Skin epidermis (tissue), 12 donors: Measurements from ENCODE around the gene LSM5.
A peak's percentile ranks its signal among the peaks of the same experiment; 100 is the strongest.

Experiments
- H3K27ac ChIP-seq, 21 experiments: fragments of 200-600 bp; sonication (generic) in 11 of 21; one replicate each; pipeline ENCODE4 v1.5.0; 2020; ENCODE audit warnings: mild to moderate bottlenecking in 3 of 21, inconsistent platforms in 2 of 21, moderate library complexity in 2 of 21
- H3K4me3 ChIP-seq, 7 experiments: fragments of 200-600 bp; sonication (generic) in 2 of 7; one replicate each; pipeline ENCODE4 v1.5.0; 2020; ENCODE audit warnings: inconsistent platforms in 2 of 7, mild to moderate bottlenecking in 2 of 7, moderate library complexity in 1 of 7

LSM5 gene

GRCh38 chr7:32490127-32490796, at the start of gene LSM5:
TSS of gene LSM5 (minus strand) at chr7:32490380. CDS start at chr7:32490365, 15 bp downstream.
- Histone ChIP-seq H3K4me3 (peak within 1 kb of the TSS; percentile 47 to 83 (median 67)), H3K27ac (peak within 1 kb of the TSS; percentile 26 to 92 (median 84))

DNA sequence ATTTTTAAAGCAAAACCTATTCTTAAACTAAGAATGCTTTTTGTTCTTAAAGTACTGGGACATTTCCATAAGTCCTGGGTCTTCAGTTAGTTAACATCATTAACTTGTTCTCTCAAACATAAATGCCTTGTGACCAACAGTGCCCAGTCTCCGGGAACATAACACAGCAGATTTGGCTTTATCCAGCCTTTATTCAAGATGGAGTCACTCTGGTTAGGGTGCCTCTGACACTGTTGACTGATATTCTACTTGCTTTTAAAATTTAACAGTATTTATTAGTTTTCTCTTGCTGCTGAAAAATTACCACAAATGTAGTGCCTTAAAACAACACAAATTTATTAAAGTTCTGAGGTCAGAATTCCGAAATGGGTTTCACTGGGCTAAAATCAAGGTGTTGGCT, 49.2 kb upstream of the LSM5 start:
- Histone ChIP-seq H3K27ac (no peak overlapping the region), H3K4me3 (no peak overlapping the region)

- Histone ChIP-seq H3K27ac (no peak overlapping the region), H3K4me3 (no peak overlapping the region)
Observed at GRCh38 chr7:32537760-32538159, 47.6 kb upstream of the LSM5 start.

DNA sequence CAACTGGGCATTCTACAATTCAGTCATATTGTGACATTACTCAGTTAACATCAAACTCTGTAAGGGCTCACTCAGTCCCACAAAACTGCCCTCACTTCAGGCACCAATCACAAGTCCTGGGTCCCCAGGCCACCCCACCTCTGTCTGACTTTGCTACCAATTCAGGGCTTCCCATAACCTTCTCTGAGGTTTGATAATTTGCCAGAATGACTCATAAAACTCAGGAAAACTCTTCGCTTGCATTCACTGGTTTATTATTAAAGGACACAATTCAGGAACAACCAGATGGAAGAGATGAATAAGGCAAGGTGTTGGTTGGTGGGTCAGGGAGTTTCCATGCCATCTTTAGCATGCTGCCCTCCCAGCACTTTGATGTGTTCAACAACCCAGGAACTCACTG, 46.4 kb upstream of the LSM5 start:
- no peak overlapping the region for H3K27ac ChIP-seq
- no peak overlapping the region for H3K4me3 ChIP-seq

GRCh38 chr7:32536016-32536415, 45.8 kb upstream of the LSM5 start:
- Histone ChIP-seq H3K4me3 (no peak overlapping the region), H3K27ac (no peak overlapping the region)

DNA sequence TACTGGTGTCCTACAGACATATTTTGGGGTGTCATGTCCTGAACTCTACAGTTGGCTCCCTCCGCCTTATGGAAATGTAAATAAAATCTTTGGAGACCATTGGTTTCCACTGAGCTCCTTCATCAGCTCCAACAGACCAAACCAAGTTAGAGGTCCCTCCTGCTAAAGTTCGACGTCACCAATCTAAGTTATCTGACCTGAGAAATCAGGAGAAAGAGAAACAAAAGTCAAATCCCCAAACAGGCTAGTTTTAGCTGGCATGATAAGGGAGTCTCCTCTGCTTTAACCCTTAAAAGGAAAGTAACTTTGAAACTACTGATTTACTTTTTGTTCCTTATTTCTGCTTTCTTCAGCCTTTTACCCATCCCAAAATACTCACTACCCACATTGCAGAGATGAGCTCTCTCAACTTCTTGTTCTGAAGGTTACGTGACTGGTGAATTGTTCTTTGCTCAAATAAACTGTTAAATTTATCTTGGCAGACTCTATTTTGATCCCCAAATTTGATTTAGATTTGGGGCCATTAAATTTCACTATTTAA, 45.1 kb upstream of the LSM5 start:
- H3K4me3 ChIP-seq = no peak overlapping the region
- no peak overlapping the region for H3K27ac ChIP-seq

- Histone ChIP-seq H3K27ac (no peak overlapping the region), H3K4me3 (no peak overlapping the region)
Observed at GRCh38 chr7:32533276-32534029, 43.3 kb upstream of the LSM5 start.

- no peak overlapping the region for H3K27ac ChIP-seq
Observed at GRCh38 chr7:32532716-32533115, 42.5 kb upstream of the LSM5 start.

GRCh38 chr7:32532086-32532485, 41.9 kb upstream of the LSM5 start:
- H3K27ac ChIP-seq = no peak overlapping the region
- H3K4me3 ChIP-seq = no peak overlapping the region

More at GRCh38 chr7:32532716-32533115, 42.5 kb upstream of the LSM5 start:
- no peak overlapping the region for H3K4me3 ChIP-seq

GRCh38 chr7:32531402-32531801, 41.2 kb upstream of the LSM5 start:
- Histone ChIP-seq H3K27ac (no peak overlapping the region), H3K4me3 (no peak overlapping the region)

GRCh38 chr7:32525839-32526238, 35.7 kb upstream of the LSM5 start:
- no peak overlapping the region for H3K27ac ChIP-seq
- no peak overlapping the region for H3K4me3 ChIP-seq

- H3K27ac ChIP-seq = no peak overlapping the region
- no peak overlapping the region for H3K4me3 ChIP-seq
Observed at GRCh38 chr7:32524631-32525030, 34.5 kb upstream of the LSM5 start.

DNA sequence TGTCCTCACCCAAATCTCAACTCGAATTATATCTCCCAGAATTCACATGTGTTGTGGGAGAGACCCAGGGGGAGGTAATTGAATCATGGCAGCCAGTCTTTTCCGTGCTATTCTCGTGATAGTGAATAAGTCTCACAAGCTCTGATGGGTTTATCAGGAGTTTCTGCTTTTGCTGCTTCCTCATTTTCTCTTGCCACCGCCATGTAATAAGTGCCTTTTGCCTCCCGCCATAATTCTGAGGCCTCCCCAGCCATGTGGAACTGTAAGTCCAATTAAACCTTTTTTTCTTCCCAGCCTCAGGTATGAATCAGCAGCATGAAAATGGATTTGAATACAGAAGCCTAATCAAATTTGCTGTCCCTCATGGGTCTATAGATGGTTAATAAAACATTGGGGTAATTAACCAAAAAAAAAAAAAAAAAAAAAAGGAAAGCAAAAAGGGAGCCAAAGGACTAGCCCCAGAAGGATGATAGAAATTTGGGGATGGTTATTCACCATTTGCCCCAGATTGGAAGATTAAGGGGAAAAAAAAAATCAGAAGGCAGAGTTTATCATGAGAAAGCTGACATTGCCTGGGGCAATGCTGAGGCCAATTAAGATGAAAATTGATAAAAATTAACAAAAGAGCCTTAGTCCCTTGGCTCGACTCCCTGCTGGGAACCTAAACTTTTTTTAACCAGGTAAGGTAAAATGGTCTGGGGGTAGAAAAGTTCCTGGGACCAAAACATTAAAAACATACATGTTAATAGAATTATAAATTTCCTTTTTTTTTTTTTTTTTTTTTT, 32.8 kb upstream of the LSM5 start:
- Histone ChIP-seq H3K4me3 (no peak overlapping the region), H3K27ac (no peak overlapping the region)

DNA sequence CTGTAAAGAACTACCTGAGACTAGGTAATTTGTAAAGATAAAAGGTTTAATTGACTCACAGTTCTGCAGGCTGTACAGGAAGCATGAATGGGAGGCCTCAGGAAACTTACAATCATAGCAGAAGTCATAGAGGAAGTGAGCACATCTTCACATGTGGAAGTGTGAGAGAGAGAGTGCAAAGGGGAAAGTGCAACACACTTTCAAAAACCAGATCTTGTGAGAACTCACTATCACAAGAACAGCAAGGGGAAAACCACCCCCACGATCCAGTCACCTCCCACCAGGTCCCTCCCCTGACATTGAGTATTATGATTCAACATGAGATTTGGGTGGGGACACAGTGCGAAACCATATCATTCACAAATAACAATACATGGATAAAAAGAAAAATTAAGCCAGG, 29.6 kb upstream of the LSM5 start:
- H3K4me3 ChIP-seq = no peak overlapping the region
- no peak overlapping the region for H3K27ac ChIP-seq

DNA sequence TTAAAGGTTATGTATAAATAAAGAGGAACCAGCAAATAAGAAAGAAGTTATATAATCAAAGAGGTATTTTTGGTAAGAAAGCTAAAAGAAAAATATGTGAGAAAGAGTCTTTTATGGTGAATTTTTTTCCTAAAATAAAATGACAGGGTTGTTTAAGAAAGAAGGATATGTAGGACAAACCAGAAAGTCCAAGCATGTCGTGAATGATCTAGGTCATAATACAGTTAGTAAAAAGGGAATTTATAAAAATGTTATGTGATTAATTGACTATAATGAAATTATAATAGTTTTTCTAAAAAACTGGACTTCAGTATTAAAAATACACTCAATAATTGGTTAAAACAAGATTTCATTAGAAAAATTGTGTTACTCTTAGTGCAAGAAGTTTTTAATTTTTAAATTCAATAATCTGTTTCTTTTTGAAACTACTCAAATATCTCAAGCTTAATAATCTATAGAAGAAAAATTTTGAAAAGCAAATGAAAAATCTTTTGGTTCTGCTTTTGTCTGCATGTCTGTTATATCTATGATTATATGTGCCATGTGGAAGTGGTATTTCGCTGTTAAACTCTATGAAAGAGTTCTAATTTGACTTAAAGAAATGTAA, 28.5 kb upstream of the LSM5 start:
- Histone ChIP-seq H3K4me3 (no peak overlapping the region), H3K27ac (no peak overlapping the region)

DNA sequence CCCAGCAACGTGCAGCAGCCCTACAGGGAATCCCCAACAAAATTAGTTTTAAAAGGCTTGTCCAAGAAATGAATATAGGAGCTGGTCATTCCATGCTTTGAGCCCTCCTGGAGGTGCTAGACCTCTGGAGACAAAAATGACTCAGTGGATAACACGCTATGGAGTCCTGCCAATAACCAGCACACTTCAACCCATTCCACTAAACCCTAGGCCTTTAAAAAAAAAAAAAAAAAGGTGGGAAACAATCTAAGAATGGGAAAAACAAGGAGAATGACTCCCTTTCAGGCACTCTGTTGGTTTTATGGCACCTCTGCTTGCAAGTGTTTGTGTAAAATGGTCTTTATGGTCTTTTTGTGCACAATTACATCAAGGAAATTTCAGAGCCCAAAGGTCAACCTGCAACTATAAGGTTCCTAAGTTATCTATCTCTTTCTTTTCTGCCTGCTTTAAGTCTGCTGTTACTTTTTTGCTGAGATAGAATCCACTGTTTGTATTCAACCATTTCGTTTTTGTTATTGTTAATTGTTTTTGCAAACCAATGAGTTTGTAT, 26.4 kb upstream of the LSM5 start:
- H3K27ac ChIP-seq = no peak overlapping the region
- no peak overlapping the region for H3K4me3 ChIP-seq

DNA sequence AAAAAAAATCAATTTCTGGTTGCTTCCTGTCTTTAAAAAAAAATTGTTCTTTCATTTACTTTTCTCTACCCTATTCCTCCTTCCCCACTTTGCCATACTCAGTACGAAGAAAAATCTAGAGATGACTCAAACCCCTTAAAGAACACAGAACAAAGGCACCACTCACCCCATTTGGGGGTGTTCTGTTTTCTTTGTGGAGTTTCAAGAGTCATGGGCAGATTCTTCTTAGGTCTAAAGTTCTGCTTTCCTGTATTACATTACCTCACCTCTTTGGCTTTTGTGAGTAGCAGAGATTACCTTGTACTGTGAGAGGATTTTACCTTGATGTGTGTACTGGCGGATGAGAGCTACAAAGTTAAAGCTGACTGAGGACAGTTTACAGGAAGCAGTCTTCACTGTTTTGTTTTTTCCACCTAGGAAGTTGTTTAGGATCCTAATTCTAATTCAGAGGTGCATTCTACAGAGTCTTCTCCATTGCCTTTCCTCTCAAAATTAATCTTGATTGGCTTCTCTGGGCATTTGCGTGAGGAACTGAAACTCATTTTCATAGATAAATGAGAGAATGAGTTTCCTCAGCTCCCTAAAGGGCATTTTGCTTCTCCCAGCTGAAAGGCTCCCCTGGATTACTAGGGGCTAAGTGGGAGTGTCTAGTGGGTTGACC, 25.8 kb upstream of the LSM5 start:
- H3K4me3 ChIP-seq = no peak overlapping the region
- no peak overlapping the region for H3K27ac ChIP-seq

DNA sequence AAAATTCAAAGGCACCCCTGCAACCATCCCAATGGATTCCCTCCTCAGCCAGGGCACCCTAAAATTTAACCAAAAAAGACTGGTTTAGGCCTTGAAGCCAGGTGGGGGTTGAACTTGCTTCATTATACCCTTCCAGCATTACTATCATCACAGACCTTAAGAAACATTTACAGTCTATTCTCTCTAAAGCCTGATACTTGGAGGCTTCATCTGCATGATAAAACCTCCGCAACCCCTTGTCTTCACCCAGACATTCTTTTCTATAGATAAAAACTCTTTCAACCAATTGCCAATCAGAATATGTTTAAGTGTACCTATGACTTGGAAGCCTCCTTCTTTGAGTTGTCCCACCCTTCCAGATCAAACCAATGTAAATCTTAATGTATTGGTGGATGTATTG, 23.0 kb upstream of the LSM5 start:
- H3K4me3 ChIP-seq = no peak overlapping the region
- no peak overlapping the region for H3K27ac ChIP-seq

DNA sequence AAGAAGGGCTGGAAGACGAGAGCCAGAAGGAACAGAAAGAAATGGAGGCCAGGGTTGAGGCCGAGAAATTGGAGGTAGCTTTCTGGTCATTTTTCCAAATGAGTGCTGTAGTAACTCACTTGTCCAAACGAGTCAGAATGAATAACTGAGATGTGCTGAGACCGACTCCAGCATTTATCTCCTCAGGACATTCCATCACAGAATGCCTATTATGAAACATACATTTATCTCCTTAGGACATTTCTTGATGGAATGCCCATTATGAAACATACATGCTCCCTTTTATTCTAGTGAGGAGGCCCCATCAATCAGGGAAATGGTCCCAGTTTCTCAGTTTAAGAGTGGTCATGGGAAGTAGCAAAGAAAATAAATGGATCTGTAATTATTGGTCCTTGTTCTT, 21.6 kb upstream of the LSM5 start:
- Histone ChIP-seq H3K27ac (no peak overlapping the region), H3K4me3 (no peak overlapping the region)
